Stimulated activated CD4-positive, alpha-beta T cell treated with anti-CD3 and anti-CD28 coated beads, Interleukin-15, amount 100 ng/mL, for 24 hours (primary cell): ENCODE results near the gene GOLGA6L6.
"Not testable (repeated sequence)": the region's sequence is repeated elsewhere in the genome, so short reads cannot be mapped to it uniquely, and the experiment has no call there.

ENCODE experiments used
- DNase-seq: peaks from one replicate; pipeline ENCODE4 v3.0.0-alpha.2; 2020

The GOLGA6L6 gene, protein sequence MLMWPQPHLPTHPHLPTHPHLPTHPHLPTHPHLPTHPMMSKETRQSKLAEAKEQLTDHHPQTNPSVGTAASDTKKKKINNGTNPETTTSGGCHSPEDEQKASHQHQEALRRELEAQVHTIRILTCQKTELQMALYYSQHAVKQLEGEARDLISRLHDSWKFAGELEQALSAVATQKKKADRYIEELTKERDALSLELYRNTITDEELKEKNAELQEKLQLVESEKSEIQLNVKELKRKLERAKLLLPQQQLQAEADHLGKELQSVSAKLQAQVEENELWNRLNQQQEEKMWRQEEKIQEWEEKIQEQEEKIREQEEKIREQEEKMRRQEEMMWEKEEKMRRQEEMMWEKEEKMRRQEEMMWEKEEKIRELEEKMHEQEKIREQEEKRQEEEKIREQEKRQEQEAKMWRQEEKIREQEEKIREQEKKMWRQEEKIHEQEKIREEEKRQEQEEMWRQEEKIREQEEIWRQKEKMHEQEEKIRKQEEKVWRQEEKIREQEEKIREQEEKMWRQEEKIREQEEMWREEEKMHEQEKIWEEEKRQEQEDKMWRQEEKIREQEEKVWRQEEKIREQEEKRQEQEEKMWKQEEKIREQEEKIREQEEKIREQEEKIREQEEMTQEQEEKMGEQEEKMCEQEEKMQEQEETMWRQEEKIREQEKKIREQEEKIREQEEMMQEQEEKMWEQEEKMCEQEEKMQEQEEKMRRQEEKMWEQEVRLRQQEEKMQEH

DNA sequence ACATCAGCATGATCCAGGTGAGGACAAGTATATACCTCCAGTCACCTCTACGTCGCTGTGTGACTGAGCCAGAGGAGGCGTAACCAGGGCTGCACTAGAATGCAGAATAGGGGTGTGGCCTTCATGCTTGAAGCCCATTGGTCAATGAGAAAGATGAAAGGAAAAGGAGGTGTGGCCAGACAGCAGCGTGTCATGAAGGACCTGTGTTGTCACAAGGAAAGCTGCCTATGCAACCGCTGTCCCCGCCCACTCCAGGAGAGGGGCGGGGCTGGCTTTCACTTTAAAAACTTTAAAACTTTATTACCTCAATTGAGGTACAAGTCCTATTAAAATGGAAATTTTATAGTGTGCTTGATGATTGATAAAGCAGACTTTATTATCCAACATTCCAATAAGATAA lies at the start of gene GOLGA6L6:
GOLGA6L6 (minus strand) TSS at position 101 of the 400 bp plus-strand sequence; CDS start at position 10, 91 bp downstream.
- DNase-seq: not testable (repeated sequence)

DNA sequence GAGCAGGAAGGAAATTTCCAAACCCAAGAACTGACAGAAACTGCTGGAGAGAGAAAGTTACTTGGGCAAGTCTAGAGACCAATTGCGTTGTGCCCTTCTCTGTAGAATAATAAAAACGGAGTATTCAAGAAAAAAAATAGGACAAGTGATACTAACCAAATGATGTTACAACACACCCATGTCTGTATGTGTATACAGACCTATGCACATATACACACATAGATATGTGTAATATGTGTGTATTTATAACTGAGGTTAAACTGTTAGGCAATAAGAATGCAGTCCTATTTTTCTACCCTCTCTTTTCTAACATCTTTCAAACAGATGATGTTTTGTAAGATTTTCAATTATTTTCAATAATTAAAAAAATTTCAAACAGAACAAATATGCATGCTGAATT lies 48.5 kb upstream of the GOLGA6L6 start:
- not testable (repeated sequence) for DNase-seq

DNA sequence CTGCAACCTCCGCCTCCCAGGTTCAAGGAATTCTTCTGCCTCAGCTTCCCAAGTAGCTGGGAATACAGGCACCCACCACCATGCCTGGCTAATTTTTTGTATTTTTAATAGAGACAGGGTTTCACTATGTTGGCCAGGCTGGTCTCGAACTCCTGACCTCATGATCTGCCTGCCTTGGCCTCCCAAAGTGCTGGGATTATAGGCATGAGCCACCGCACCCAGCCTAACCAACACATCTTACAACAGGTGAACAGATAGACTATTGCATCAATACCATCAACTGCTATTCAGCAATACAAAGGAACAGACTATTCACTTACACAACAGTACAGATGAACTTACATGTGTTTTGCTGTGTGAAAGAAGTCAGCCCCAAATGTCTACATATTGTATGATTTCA lies 45.2 kb upstream of the GOLGA6L6 start:
- DNase-seq: not testable (repeated sequence)

DNA sequence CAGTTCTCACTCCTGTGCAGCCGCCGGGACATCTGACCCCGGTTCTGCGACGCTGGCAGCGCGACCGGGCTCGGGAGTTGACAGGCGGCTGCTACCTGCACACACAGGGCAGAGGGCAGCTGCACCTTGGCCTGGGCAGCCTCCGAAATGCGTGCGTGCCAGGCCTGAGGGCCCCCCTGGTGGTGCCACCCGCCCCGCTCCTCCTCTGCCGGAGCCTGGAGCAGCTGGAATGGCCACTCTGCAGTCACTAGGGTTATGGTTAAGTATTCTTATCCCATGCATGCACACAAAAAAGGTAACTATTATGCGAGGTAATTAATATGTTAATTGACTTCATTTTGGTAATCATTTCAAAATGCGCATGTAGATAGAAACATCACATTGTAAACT lies 41.1 kb upstream of the GOLGA6L6 start:
- DNase-seq: not testable (repeated sequence)

GRCh38 chr15:20582109-20582725 lies 40.6 kb upstream of the GOLGA6L6 start:
- not testable (repeated sequence) for DNase-seq

GRCh38 chr15:20581261-20582108 lies 39.9 kb upstream of the GOLGA6L6 start:
- not testable (repeated sequence) for DNase-seq

DNA sequence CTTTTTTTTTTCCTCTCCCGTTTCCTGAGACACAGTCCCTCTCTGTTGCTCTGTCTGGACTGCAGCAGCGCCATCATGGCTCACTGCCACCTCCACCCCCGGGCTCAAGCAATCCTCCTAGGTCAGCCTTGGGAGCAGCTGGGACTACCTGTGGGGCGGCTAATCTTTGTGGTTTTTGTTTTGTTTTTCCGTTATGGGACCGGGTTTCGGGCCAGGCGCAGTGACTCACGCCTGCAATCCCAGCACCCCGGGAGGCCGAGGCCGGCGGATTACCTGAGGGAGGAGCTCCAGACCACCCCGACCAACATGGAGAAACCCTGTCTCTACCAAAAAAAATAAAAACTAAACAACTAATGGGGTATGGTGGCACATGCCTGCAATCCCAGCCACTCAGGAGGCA lies 38.1 kb upstream of the GOLGA6L6 start:
- not testable (repeated sequence) for DNase-seq

- not testable (repeated sequence) for DNase-seq
Measured at GRCh38 chr15:20551289-20551688, 9.7 kb upstream of the GOLGA6L6 start.

- DNase-seq: peak; percentile 23
Measured at GRCh38 chr15:20505926-20506658, 35.5 kb downstream of the GOLGA6L6 start.

GRCh38 chr15:20502839-20503238 lies 38.8 kb downstream of the GOLGA6L6 start:
- not testable (repeated sequence) for DNase-seq

- not testable (repeated sequence) for DNase-seq
Measured at GRCh38 chr15:20501512-20502222, 39.9 kb downstream of the GOLGA6L6 start.

DNA sequence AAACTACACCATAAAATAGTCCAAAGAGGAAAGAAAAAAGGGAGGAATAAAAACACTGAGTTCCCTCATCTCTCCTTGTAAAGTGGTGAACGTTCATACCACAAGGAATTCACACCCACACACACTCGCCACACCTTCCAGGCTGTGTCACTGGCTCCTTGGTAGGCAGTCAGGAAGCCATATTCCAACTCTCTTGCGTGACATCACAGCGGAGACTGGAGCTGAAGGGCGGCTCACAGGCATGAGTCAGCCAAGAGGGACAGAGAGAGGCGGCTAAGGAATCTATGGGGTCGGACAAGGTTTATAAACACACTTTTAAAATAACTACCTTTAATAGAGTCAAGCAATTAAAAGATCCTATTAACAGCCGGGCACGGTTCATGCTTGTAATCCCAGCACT lies 43.8 kb downstream of the GOLGA6L6 start:
- not testable (repeated sequence) for DNase-seq

DNA sequence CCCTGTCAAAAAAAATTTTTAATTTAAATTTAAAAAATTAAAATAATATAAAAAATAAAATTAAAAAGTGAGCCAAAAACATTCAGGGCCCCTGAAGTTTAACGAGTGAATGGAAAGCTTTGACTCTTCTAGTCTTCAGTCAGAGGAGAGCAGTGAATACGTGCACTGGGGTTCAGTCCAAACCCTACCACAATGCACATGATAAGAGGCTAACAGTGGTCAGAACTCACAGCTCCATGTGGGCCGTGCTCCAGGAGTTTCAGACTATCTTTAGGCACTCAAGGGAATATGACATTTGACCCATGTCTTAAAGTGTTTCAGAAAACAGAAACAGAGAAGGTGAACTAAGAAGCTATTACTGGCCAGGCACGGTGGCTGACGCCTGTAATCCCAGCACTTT lies 48.6 kb downstream of the GOLGA6L6 start:
- not testable (repeated sequence) for DNase-seq

DNA sequence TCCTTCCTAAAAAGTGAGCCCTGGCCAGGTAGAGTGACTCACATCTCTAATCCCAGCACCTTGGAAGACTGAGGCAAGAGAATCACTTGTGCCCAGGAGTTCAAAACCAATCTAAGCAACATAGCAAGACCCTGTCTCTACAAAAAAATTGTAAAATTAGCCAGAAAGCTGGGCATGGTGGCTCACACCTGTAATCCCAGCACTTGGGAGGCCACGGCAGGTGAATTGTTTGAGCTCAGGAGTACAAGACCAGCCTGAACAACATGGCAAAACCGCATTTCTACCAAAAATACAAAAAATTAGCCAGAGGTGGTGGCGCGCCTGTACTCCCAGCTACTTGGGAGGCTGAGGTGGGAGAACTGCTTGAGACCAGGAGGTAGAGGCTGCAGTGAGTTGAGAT lies 49.0 kb downstream of the GOLGA6L6 start:
- DNase-seq: not testable (repeated sequence)

- not testable (repeated sequence) for DNase-seq
Measured at GRCh38 chr15:20489320-20489719, 52.3 kb downstream of the GOLGA6L6 start.
